Spleen (tissue), 7 donors: Measurements from ENCODE around the gene MICALL2.

Experiments used
- POLR2A ChIP-seq, 3 donors: fragments of 450-650 bp; IDR thresholded peaks; one replicate each; pipeline ENCODE4 v1.5.1; 2017; ENCODE audit warnings: antibody characterized with exemption in 3 of 3, mild to moderate bottlenecking in 1 of 3
- POLR2AphosphoS5 ChIP-seq, 3 donors: sonication (generic); formaldehyde crosslinking; IDR thresholded peaks; one replicate each; pipeline ENCODE4 v1.5.1; 2017; ENCODE audit warnings: antibody characterized with exemption in 3 of 3
- TF ChIP-seq, protein P1 (sequence below), 11 experiments: fragments of 200-600 bp in 7 of 11; fragments of 450-650 bp in 4 of 11; sonication (generic) in 4 of 11; IDR thresholded peaks in 8 of 11; conservative IDR thresholded peaks in 3 of 11; 1 replicate in 7 of 11; 2 replicates in 4 of 11; pipeline versions ENCODE4 v1.4.0 to v1.8.0; 2016 to 2021; ENCODE audit warnings: antibody characterized with exemption in 11 of 11, inconsistent platforms in 4 of 11, mild to moderate bottlenecking in 1 of 11
- donor health status: DM: no; HTN: no; CAD: no; lungs with moderate emphysema.
- donor health status: DM: no; HTN: no; CAD: no.
- donor health status: DM: no; HTN: no; CAD: no.

DNA sequence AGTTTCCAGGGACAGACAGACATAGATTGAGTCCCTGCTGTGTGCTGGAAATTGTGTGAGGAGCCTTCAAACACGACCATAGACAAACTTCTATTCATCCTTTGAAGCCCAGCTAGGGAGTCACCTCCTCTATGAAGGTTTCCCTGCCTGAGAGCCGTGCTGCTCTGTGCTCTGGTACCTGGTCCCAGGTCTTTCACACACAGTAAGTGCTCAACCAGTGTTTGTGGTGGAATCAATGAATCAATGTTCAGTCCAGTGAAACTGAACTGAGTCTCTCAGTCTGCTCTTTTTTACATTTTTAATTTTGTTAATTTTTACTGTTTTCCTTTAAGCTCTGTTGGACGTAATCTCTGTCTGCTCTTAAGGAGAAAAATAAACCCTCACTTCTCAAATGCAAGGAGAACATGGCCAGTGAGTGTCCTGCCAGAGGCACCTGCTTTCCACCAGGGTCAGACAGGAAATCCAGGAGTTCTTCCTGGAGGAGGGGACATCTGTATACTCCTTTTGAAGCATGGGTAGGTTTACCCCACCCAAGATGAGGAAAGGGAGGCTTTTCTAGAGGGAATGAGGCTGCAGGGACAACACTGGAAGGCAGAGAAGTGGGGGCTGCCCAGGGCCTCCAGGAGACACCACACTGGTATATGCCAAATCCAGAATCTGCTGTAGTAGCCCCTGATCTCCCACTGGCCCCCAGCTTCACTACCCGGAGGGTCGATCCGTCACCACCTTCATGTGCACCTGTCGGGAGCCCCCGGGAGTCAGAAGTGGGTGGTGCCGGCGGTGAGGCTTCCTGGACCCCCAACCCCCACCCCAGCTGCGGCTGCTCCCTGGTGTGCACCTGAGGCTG is 56.3 kb downstream of the MICALL2 start:
- no peak for TF ChIP-seq POLR2A (IDR thresholded peaks at IDR 0.05)
- TF ChIP-seq, protein P1, sequence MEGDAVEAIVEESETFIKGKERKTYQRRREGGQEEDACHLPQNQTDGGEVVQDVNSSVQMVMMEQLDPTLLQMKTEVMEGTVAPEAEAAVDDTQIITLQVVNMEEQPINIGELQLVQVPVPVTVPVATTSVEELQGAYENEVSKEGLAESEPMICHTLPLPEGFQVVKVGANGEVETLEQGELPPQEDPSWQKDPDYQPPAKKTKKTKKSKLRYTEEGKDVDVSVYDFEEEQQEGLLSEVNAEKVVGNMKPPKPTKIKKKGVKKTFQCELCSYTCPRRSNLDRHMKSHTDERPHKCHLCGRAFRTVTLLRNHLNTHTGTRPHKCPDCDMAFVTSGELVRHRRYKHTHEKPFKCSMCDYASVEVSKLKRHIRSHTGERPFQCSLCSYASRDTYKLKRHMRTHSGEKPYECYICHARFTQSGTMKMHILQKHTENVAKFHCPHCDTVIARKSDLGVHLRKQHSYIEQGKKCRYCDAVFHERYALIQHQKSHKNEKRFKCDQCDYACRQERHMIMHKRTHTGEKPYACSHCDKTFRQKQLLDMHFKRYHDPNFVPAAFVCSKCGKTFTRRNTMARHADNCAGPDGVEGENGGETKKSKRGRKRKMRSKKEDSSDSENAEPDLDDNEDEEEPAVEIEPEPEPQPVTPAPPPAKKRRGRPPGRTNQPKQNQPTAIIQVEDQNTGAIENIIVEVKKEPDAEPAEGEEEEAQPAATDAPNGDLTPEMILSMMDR (IDR thresholded peaks at IDR 0.05 in 8 of 11, conservative IDR thresholded peaks at IDR 0.05 in 3 of 11): no peak
- no peak for TF ChIP-seq POLR2AphosphoS5 (IDR thresholded peaks at IDR 0.05)
